Neural progenitor cell (in vitro differentiated cells): ENCODE data around the gene STARD3NL.

Source experiments
- CTCF ChIP-seq: fragments of 200-600 bp; sonication (generic); IDR thresholded peaks from 2 replicates; pipeline ENCODE4 v1.5.1; 2017; ENCODE audit warnings: antibody characterized with exemption, mild to moderate bottlenecking
- EZH2 ChIP-seq: fragments of 200-600 bp; sonication (generic); IDR thresholded peaks from 2 replicates; pipeline ENCODE4 v1.6.1; 2017; ENCODE audit warnings: antibody characterized with exemption, mild to moderate bottlenecking, moderate library complexity
- EZH2phosphoT487 ChIP-seq: fragments of 200-600 bp; sonication (generic); IDR thresholded peaks from 2 replicates; pipeline ENCODE4 v1.6.1; 2017; ENCODE audit warnings: antibody characterized with exemption

GRCh38 chr7:38273286-38273995 is 95.4 kb downstream of the STARD3NL start, which contains the start of gene TARP:
- TF ChIP-seq EZH2phosphoT487 (no peak), CTCF (no peak), EZH2 (no peak)
